NCI-H2196 (cell line): ENCODE data around the gene NPC1.
"Not testable (repeated sequence)": the region's sequence is repeated elsewhere in the genome, so short reads cannot be mapped to it uniquely, and the experiment has no call there.

ENCODE experiments used
- DNase-seq: peaks from one replicate; lab custom pipeline; 2025; ENCODE audit not compliant: unreplicated experiment; lab: John Stamatoyannopoulos, UW

Gene NPC1

GRCh38 chr18:23577521-23577920 lies 8.8 kb downstream of the NPC1 start:
- not testable (repeated sequence) for DNase-seq

- no peak for DNase-seq
Observed at GRCh38 chr18:23575309-23575651, 11.0 kb downstream of the NPC1 start.

GRCh38 chr18:23574611-23575308 lies 11.5 kb downstream of the NPC1 start:
- no peak for DNase-seq

GRCh38 chr18:23573626-23574431 lies 12.5 kb downstream of the NPC1 start:
- DNase-seq: no peak

GRCh38 chr18:23573020-23573419 lies 13.3 kb downstream of the NPC1 start:
- no peak for DNase-seq

GRCh38 chr18:23572570-23572969 lies 13.7 kb downstream of the NPC1 start:
- DNase-seq: no peak

GRCh38 chr18:23572012-23572411 lies 14.3 kb downstream of the NPC1 start:
- DNase-seq: no peak

GRCh38 chr18:23570912-23571504 lies 15.3 kb downstream of the NPC1 start:
- DNase-seq: no peak

- DNase-seq: no peak
Observed at GRCh38 chr18:23569299-23570063, 16.8 kb downstream of the NPC1 start.

- DNase-seq: no peak
Observed at GRCh38 chr18:23568281-23569138, 17.8 kb downstream of the NPC1 start.

- no peak for DNase-seq
Observed at GRCh38 chr18:23567671-23568070, 18.6 kb downstream of the NPC1 start.

GRCh38 chr18:23565916-23566547 lies 20.3 kb downstream of the NPC1 start:
- DNase-seq: no peak

- no peak for DNase-seq
Observed at GRCh38 chr18:23563377-23564043, 22.8 kb downstream of the NPC1 start.

GRCh38 chr18:23560186-23560585 lies 26.1 kb downstream of the NPC1 start:
- DNase-seq: no peak

- not testable (repeated sequence) for DNase-seq
Observed at GRCh38 chr18:23557511-23557910, 28.8 kb downstream of the NPC1 start.

GRCh38 chr18:23556145-23556780 lies 30.0 kb downstream of the NPC1 start:
- DNase-seq: no peak

- DNase-seq: no peak
Observed at GRCh38 chr18:23553887-23554286, 32.4 kb downstream of the NPC1 start.

GRCh38 chr18:23552505-23552904 lies 33.8 kb downstream of the NPC1 start:
- no peak for DNase-seq

GRCh38 chr18:23551978-23552377 lies 34.3 kb downstream of the NPC1 start:
- DNase-seq: no peak
